Stomach (tissue), 4 donors: ENCODE results near the gene GRM4.

Experiments
- CTCF ChIP-seq, 7 experiments: fragments of 450-650 bp in 4 of 7; fragments of 200-600 bp in 3 of 7; sonication (generic) in 3 of 7; IDR thresholded peaks; one replicate each; pipeline ENCODE4 v1.5.1; 2016 to 2019; ENCODE audit warnings: antibody characterized with exemption in 7 of 7, control low read depth in 2 of 7, mild to moderate bottlenecking in 1 of 7
- EP300 ChIP-seq: sonication (generic); formaldehyde crosslinking; IDR thresholded peaks from one replicate; pipeline ENCODE4 v1.6.1; 2017; ENCODE audit warnings: antibody characterized with exemption
- POLR2A ChIP-seq, 4 donors: fragments of 450-650 bp; IDR thresholded peaks; one replicate each; pipeline ENCODE4 v1.6.1; 2016; ENCODE audit warnings: antibody characterized with exemption in 4 of 4, control low read depth in 2 of 4, mild to moderate bottlenecking in 1 of 4, moderate library complexity in 1 of 4
- POLR2AphosphoS5 ChIP-seq, 3 donors: sonication (generic); formaldehyde crosslinking; IDR thresholded peaks; one replicate each; pipeline ENCODE4 v1.6.1; 2016; ENCODE audit warnings: antibody characterized with exemption in 3 of 3

GRCh38 chr6:34063651-34064050, 82.2 kb downstream of the GRM4 start:
- TF ChIP-seq POLR2A (IDR thresholded peaks at IDR 0.05) (no peak), POLR2AphosphoS5 (IDR thresholded peaks at IDR 0.05) (no peak), CTCF (IDR thresholded peaks at IDR 0.05) (no peak), EP300 (no peak)
